Neuron (in vitro differentiated cells): ENCODE data around the gene COG5.

Source experiments
- H2AFZ ChIP-seq: one replicate; pipeline ENCODE4 v1.6.1; 2013; ENCODE audit warnings: low read depth, mild to moderate bottlenecking, inconsistent platforms, low read length, moderate library complexity
- H3K27me3 ChIP-seq: one replicate; pipeline ENCODE4 v1.6.1; 2013; ENCODE audit warnings: low read length; ENCODE audit not compliant: insufficient read depth
- H3K36me3 ChIP-seq: one replicate; pipeline ENCODE4 v1.6.1; 2013; ENCODE audit warnings: low read length; ENCODE audit not compliant: insufficient read depth
- H3K4me1 ChIP-seq: one replicate; pipeline ENCODE4 v1.6.1; 2013; ENCODE audit warnings: low read length; ENCODE audit not compliant: insufficient read depth
- H3K4me3 ChIP-seq: 2 replicates; pipeline ENCODE4 v1.5.1; 2013; ENCODE audit warnings: mild to moderate bottlenecking, low read length, moderate library complexity
- H3K9me3 ChIP-seq: one replicate; pipeline ENCODE4 v1.6.1; 2013; ENCODE audit warnings: low read length

Gene COG5

GRCh38 chr7:107353701-107354100, 210.0 kb downstream of the COG5 start:
- Histone ChIP-seq H3K4me1 (no peaks in the 10 kb centered on the region), H3K36me3 (no peaks in the 10 kb centered on the region), H3K4me3 (no peak overlapping the region)

GRCh38 chr7:107345898-107346297, 217.8 kb downstream of the COG5 start:
- H3K4me1 ChIP-seq = no peaks in the 10 kb centered on the region
- H2AFZ ChIP-seq = no peak overlapping the region
- H3K9me3 ChIP-seq = no peaks in the 10 kb centered on the region
- H3K4me3 ChIP-seq = no peak overlapping the region
- H3K27me3 ChIP-seq = no peaks in the 10 kb centered on the region
- no peaks in the 10 kb centered on the region for H3K36me3 ChIP-seq

More at GRCh38 chr7:107353701-107354100, 210.0 kb downstream of the COG5 start:
- H3K27me3 ChIP-seq = no peaks in the 10 kb centered on the region
- no peak overlapping the region for H2AFZ ChIP-seq
- H3K9me3 ChIP-seq = no peaks in the 10 kb centered on the region

GRCh38 chr7:107344799-107345198, 218.9 kb downstream of the COG5 start:
- no peak overlapping the region for H2AFZ ChIP-seq
- H3K36me3 ChIP-seq = no peaks in the 10 kb centered on the region
- H3K4me1 ChIP-seq = no peaks in the 10 kb centered on the region
- H3K9me3 ChIP-seq = no peaks in the 10 kb centered on the region
- H3K4me3 ChIP-seq = no peak overlapping the region
- H3K27me3 ChIP-seq = no peaks in the 10 kb centered on the region

- Histone ChIP-seq H3K4me3 (no peak overlapping the region), H3K27me3 (no peaks in the 10 kb centered on the region), H3K9me3 (no peaks in the 10 kb centered on the region), H3K36me3 (no peaks in the 10 kb centered on the region), H3K4me1 (no peaks in the 10 kb centered on the region), H2AFZ (no peak overlapping the region)
Measured at GRCh38 chr7:107344286-107344685, 219.4 kb downstream of the COG5 start.

- H3K4me3 ChIP-seq = no peak overlapping the region
- H3K27me3 ChIP-seq = no peaks in the 10 kb centered on the region
- H3K36me3 ChIP-seq = no peaks in the 10 kb centered on the region
- H2AFZ ChIP-seq = no peak overlapping the region
- H3K4me1 ChIP-seq = no peaks in the 10 kb centered on the region
- peaks cover 2% of the 10 kb centered on the region for H3K9me3 ChIP-seq
Measured at GRCh38 chr7:107338080-107338479, 225.6 kb downstream of the COG5 start.

- no peaks in the 10 kb centered on the region for H3K27me3 ChIP-seq
- H3K9me3 ChIP-seq = peaks cover 2% of the 10 kb centered on the region
- no peak overlapping the region for H3K4me3 ChIP-seq
- no peak overlapping the region for H2AFZ ChIP-seq
- H3K4me1 ChIP-seq = no peaks in the 10 kb centered on the region
- H3K36me3 ChIP-seq = peaks cover 3% of the 10 kb centered on the region
Measured at GRCh38 chr7:107332488-107333269, 231.0 kb downstream of the COG5 start.

GRCh38 chr7:107330478-107330877, 233.2 kb downstream of the COG5 start:
- Histone ChIP-seq H2AFZ (no peak overlapping the region), H3K9me3 (no peaks in the 10 kb centered on the region), H3K4me1 (no peaks in the 10 kb centered on the region), H3K36me3 (peaks cover 3% of the 10 kb centered on the region), H3K27me3 (no peaks in the 10 kb centered on the region), H3K4me3 (no peak overlapping the region)

- H3K36me3 ChIP-seq = peaks cover 3% of the 10 kb centered on the region
- no peaks in the 10 kb centered on the region for H3K27me3 ChIP-seq
- no peaks in the 10 kb centered on the region for H3K4me1 ChIP-seq
- H2AFZ ChIP-seq = no peak overlapping the region
- H3K4me3 ChIP-seq = no peak overlapping the region
- no peaks in the 10 kb centered on the region for H3K9me3 ChIP-seq
Measured at GRCh38 chr7:107327986-107328569, 235.6 kb downstream of the COG5 start.

- H3K4me3 ChIP-seq = no peak overlapping the region
- H3K36me3 ChIP-seq = peaks cover 3% of the 10 kb centered on the region
- H3K4me1 ChIP-seq = no peaks in the 10 kb centered on the region
- no peaks in the 10 kb centered on the region for H3K9me3 ChIP-seq
- no peak overlapping the region for H2AFZ ChIP-seq
- H3K27me3 ChIP-seq = no peaks in the 10 kb centered on the region
Measured at GRCh38 chr7:107326061-107326460, 237.7 kb downstream of the COG5 start.

GRCh38 chr7:107322015-107322414, 241.7 kb downstream of the COG5 start:
- Histone ChIP-seq H3K9me3 (no peaks in the 10 kb centered on the region), H2AFZ (no peak overlapping the region), H3K36me3 (no peaks in the 10 kb centered on the region), H3K4me3 (no peak overlapping the region), H3K27me3 (no peaks in the 10 kb centered on the region), H3K4me1 (no peaks in the 10 kb centered on the region)

- Histone ChIP-seq H3K9me3 (no peaks in the 10 kb centered on the region), H3K27me3 (no peaks in the 10 kb centered on the region), H3K4me1 (no peaks in the 10 kb centered on the region), H3K36me3 (no peaks in the 10 kb centered on the region), H2AFZ (no peak overlapping the region), H3K4me3 (no peak overlapping the region)
Measured at GRCh38 chr7:107321611-107322010, 242.1 kb downstream of the COG5 start.

GRCh38 chr7:107319724-107320228, 243.9 kb downstream of the COG5 start:
- Histone ChIP-seq H3K4me3 (no peak overlapping the region), H3K9me3 (no peaks in the 10 kb centered on the region), H3K4me1 (no peaks in the 10 kb centered on the region), H3K27me3 (no peaks in the 10 kb centered on the region), H3K36me3 (no peaks in the 10 kb centered on the region), H2AFZ (no peak overlapping the region)

- Histone ChIP-seq H3K27me3 (no peaks in the 10 kb centered on the region), H3K4me3 (no peak overlapping the region), H3K36me3 (no peaks in the 10 kb centered on the region), H3K4me1 (no peaks in the 10 kb centered on the region), H2AFZ (no peak overlapping the region), H3K9me3 (no peaks in the 10 kb centered on the region)
Measured at GRCh38 chr7:107318523-107319160, 245.1 kb downstream of the COG5 start.
